ENCODE results near the gene HEXD.
"Not testable (repeated sequence)": the region's sequence is repeated elsewhere in the genome, so short reads cannot be mapped to it uniquely, and the experiment has no call there.

The HEXD gene

GRCh38 chr17:82439829-82440365, 21.8 kb downstream of the HEXD start:
- no peak for DNase-seq (ENCODE audit: extremely low read depth in 1 of 2, low read depth in 1 of 2)

- no peak for DNase-seq (ENCODE audit: extremely low read depth in 1 of 2, low read depth in 1 of 2)
These were observed 22.4 kb downstream of the HEXD start for GRCh38 chr17:82440469-82440981.

GRCh38 chr17:82440991-82441627, 23.0 kb downstream of the HEXD start:
- no peak for DNase-seq (ENCODE audit: extremely low read depth in 1 of 2, low read depth in 1 of 2)

- DNase-seq (ENCODE audit: extremely low read depth in 1 of 2, low read depth in 1 of 2), result no peak
These were observed 23.7 kb downstream of the HEXD start for GRCh38 chr17:82441691-82442487.

- no peak for DNase-seq (ENCODE audit: extremely low read depth in 1 of 2, low read depth in 1 of 2)
These were observed 24.7 kb downstream of the HEXD start for GRCh38 chr17:82442643-82443464.

GRCh38 chr17:82443465-82444283, 25.5 kb downstream of the HEXD start:
- DNase-seq (ENCODE audit: extremely low read depth in 1 of 2, low read depth in 1 of 2), result no peak

GRCh38 chr17:82444284-82444893, 26.2 kb downstream of the HEXD start:
- DNase-seq (ENCODE audit: extremely low read depth in 1 of 2, low read depth in 1 of 2), result no peak

GRCh38 chr17:82444941-82445521, 26.9 kb downstream of the HEXD start:
- DNase-seq (ENCODE audit: extremely low read depth in 1 of 2, low read depth in 1 of 2), result no peak

- DNase-seq (ENCODE audit: extremely low read depth in 1 of 2, low read depth in 1 of 2), result no peak
These were observed 27.4 kb downstream of the HEXD start for GRCh38 chr17:82445542-82445941.

- no peak for DNase-seq (ENCODE audit: extremely low read depth in 1 of 2, low read depth in 1 of 2)
These were observed 28.0 kb downstream of the HEXD start for GRCh38 chr17:82446124-82446523.

- DNase-seq (ENCODE audit: extremely low read depth in 1 of 2, low read depth in 1 of 2), result no peak
These were observed 28.5 kb downstream of the HEXD start for GRCh38 chr17:82446649-82447048.

GRCh38 chr17:82447876-82448275, 29.7 kb downstream of the HEXD start:
- no peak for DNase-seq (ENCODE audit: extremely low read depth in 1 of 2, low read depth in 1 of 2)

- DNase-seq (ENCODE audit: extremely low read depth in 1 of 2, low read depth in 1 of 2), result peak; percentile 53 to 69
These were observed 31.2 kb downstream of the HEXD start for GRCh38 chr17:82449131-82449882.

- DNase-seq (ENCODE audit: extremely low read depth in 1 of 2, low read depth in 1 of 2), result peak in 1 of 2 donors; percentile 47
These were observed 31.8 kb downstream of the HEXD start for GRCh38 chr17:82449883-82450356.

GRCh38 chr17:82450357-82451106, 32.4 kb downstream of the HEXD start, which contains the start of gene CYBC1:
Gene CYBC1, minus strand, starts transcription at chr17:82450752. Its CDS starts 1,498 bp downstream, at chr17:82449254.
- DNase-seq (ENCODE audit: extremely low read depth in 1 of 2, low read depth in 1 of 2), result peak; percentile 88 to 94

- DNase-seq (ENCODE audit: extremely low read depth in 1 of 2, low read depth in 1 of 2), result no peak
These were observed 34.0 kb downstream of the HEXD start for GRCh38 chr17:82452162-82452561.

GRCh38 chr17:82453151-82453550, 35.0 kb downstream of the HEXD start:
- DNase-seq (ENCODE audit: extremely low read depth in 1 of 2, low read depth in 1 of 2), result not testable (repeated sequence)

GRCh38 chr17:82453706-82454105, 35.6 kb downstream of the HEXD start:
- not testable (repeated sequence) for DNase-seq (ENCODE audit: extremely low read depth in 1 of 2, low read depth in 1 of 2)

All from stimulated activated CD8-positive, alpha-beta memory T cell treated with anti-CD3 and anti-CD28 coated beads, Interleukin-7, amount 100 ng/mL, for 48 hours (primary cell).